HEK293 (cell line): ENCODE results near the gene MBLAC1.

Experiments used
- AEBP2 ChIP-seq: fragments of 450-650 bp; formaldehyde crosslinking; IDR thresholded peaks from 2 replicates; pipeline ENCODE4 v1.5.1; 2016; ENCODE audit warnings: missing biosample characterization, missing genetic modification characterization, borderline replicate concordance
- KLF8 ChIP-seq: fragments of 450-650 bp; formaldehyde crosslinking; IDR thresholded peaks from 2 replicates; pipeline ENCODE4 v1.5.1; 2016; ENCODE audit warnings: missing biosample characterization, missing genetic modification characterization
- MYNN ChIP-seq: fragments of 450-650 bp; formaldehyde crosslinking; IDR thresholded peaks from 2 replicates; pipeline ENCODE4 v1.5.1; 2016; ENCODE audit warnings: missing biosample characterization, missing genetic modification characterization, borderline replicate concordance
- PRDM1 ChIP-seq: fragments of 450-650 bp; formaldehyde crosslinking; IDR thresholded peaks from 2 replicates; pipeline ENCODE4; 2016; ENCODE audit warnings: missing biosample characterization, missing genetic modification characterization
- SP7 ChIP-seq: fragments of 450-650 bp; formaldehyde crosslinking; IDR thresholded peaks from 2 replicates; pipeline ENCODE4 v1.5.1; 2016; ENCODE audit warnings: missing biosample characterization, missing genetic modification characterization
- TRIM28 ChIP-seq: IDR thresholded peaks from 2 replicates; pipeline ENCODE4 v1.6.1; 2011; ENCODE audit warnings: low read length, control low read depth, borderline replicate concordance
- ZBTB17 ChIP-seq: fragments of 450-650 bp; formaldehyde crosslinking; IDR thresholded peaks from 2 replicates; pipeline ENCODE4 v1.5.1; 2016; ENCODE audit warnings: missing biosample characterization, missing genetic modification characterization
- ZBTB6 ChIP-seq: fragments of 450-650 bp; formaldehyde crosslinking; IDR thresholded peaks from 2 replicates; pipeline ENCODE4 v1.5.1; 2017; ENCODE audit warnings: missing biosample characterization, missing genetic modification characterization
- ZNF112 ChIP-seq: fragments of 450-650 bp; formaldehyde crosslinking; IDR thresholded peaks from 2 replicates; pipeline ENCODE4 v1.5.0; 2017; ENCODE audit warnings: missing biosample characterization, missing genetic modification characterization
- ZNF121 ChIP-seq: fragments of 450-650 bp; formaldehyde crosslinking; IDR thresholded peaks from 2 replicates; pipeline ENCODE4 v1.5.1; 2016; ENCODE audit warnings: missing biosample characterization, missing genetic modification characterization
- ZNF133 ChIP-seq: fragments of 450-650 bp; formaldehyde crosslinking; IDR thresholded peaks from 2 replicates; pipeline ENCODE4 v1.5.1; 2016; ENCODE audit warnings: missing biosample characterization, missing genetic modification characterization
- ZNF2 ChIP-seq: fragments of 450-650 bp; formaldehyde crosslinking; IDR thresholded peaks from 2 replicates; pipeline ENCODE4 v1.5.1; 2016; ENCODE audit warnings: missing biosample characterization, missing genetic modification characterization
- ZNF211 ChIP-seq: fragments of 450-650 bp; formaldehyde crosslinking; IDR thresholded peaks from 2 replicates; pipeline ENCODE4 v1.5.1; 2016; ENCODE audit warnings: low read depth, missing biosample characterization, missing genetic modification characterization
- ZNF248 ChIP-seq: fragments of 450-650 bp; formaldehyde crosslinking; IDR thresholded peaks from 2 replicates; pipeline ENCODE4 v1.5.1; 2017; ENCODE audit warnings: missing biosample characterization, missing genetic modification characterization
- ZNF266 ChIP-seq: fragments of 450-650 bp; formaldehyde crosslinking; IDR thresholded peaks from 2 replicates; pipeline ENCODE4 v1.5.1; 2016; ENCODE audit warnings: missing biosample characterization, missing genetic modification characterization, low read depth
- ZNF274 ChIP-seq, 2 experiments: fragments of 200-500 bp in 1 of 2; fragments of 450-650 bp in 1 of 2; sonication (Bioruptor generic) in 1 of 2; formaldehyde crosslinking in 1 of 2; IDR thresholded peaks; 2 replicates each; pipeline versions ENCODE4 v1.5.1 to v1.6.1; 2014 to 2016; ENCODE audit warnings: borderline replicate concordance in 1 of 2, inconsistent platforms in 1 of 2, low read length in 1 of 2, missing biosample characterization in 1 of 2, missing genetic modification characterization in 1 of 2
- ZNF394 ChIP-seq: fragments of 450-650 bp; formaldehyde crosslinking; IDR thresholded peaks from 2 replicates; pipeline ENCODE4 v1.5.1; 2016; ENCODE audit warnings: missing biosample characterization, missing genetic modification characterization, mild to moderate bottlenecking, moderate library complexity, borderline replicate concordance
- ZNF518A ChIP-seq: fragments of 450-650 bp; formaldehyde crosslinking; conservative IDR thresholded peaks from 2 replicates; pipeline ENCODE4 v1.5.1; 2016; ENCODE audit warnings: low read depth, missing biosample characterization, missing genetic modification characterization
- ZNF600 ChIP-seq: fragments of 450-650 bp; formaldehyde crosslinking; IDR thresholded peaks from 2 replicates; pipeline ENCODE4 v1.5.1; 2016; ENCODE audit warnings: missing biosample characterization, missing genetic modification characterization
- ZNF621 ChIP-seq: fragments of 450-650 bp; formaldehyde crosslinking; IDR thresholded peaks from 2 replicates; pipeline ENCODE4 v1.5.1; 2017; ENCODE audit warnings: missing biosample characterization, missing genetic modification characterization
- ZNF664 ChIP-seq: fragments of 450-650 bp; formaldehyde crosslinking; IDR thresholded peaks from 2 replicates; pipeline ENCODE4 v1.5.1; 2016; ENCODE audit warnings: missing biosample characterization, missing genetic modification characterization
- ZNF76 ChIP-seq: fragments of 450-650 bp; formaldehyde crosslinking; IDR thresholded peaks from 2 replicates; pipeline ENCODE4; 2016; ENCODE audit warnings: low read depth, missing biosample characterization, missing genetic modification characterization, borderline replicate concordance
- ZNF768 ChIP-seq: fragments of 450-650 bp; formaldehyde crosslinking; IDR thresholded peaks from 2 replicates; pipeline ENCODE4 v1.5.1; 2018; ENCODE audit warnings: missing biosample characterization, mild to moderate bottlenecking, missing genetic modification characterization
- ZNF776 ChIP-seq: fragments of 450-650 bp; formaldehyde crosslinking; IDR thresholded peaks from 2 replicates; pipeline ENCODE4 v1.5.0; 2017; ENCODE audit warnings: missing biosample characterization, missing genetic modification characterization, borderline replicate concordance
- TF ChIP-seq, protein P1 (sequence below): fragments of 450-650 bp; formaldehyde crosslinking; IDR thresholded peaks from 2 replicates; pipeline ENCODE4 v1.5.1; 2016; ENCODE audit warnings: missing biosample characterization, missing genetic modification characterization
- TF ChIP-seq, protein P2 (sequence below): fragments of 450-650 bp; formaldehyde crosslinking; IDR thresholded peaks from 2 replicates; pipeline ENCODE4 v1.5.1; 2016; ENCODE audit warnings: missing biosample characterization, missing genetic modification characterization
- TF ChIP-seq, protein P3 (sequence below): fragments of 450-650 bp; formaldehyde crosslinking; IDR thresholded peaks from 2 replicates; pipeline ENCODE4 v1.5.1; 2017; ENCODE audit warnings: missing biosample characterization, missing genetic modification characterization
- TF ChIP-seq, protein P4 (sequence below): fragments of 450-650 bp; formaldehyde crosslinking; IDR thresholded peaks from 2 replicates; pipeline ENCODE4 v1.5.1; 2016; ENCODE audit warnings: missing biosample characterization, missing genetic modification characterization

MBLAC1 gene

GRCh38 chr7:100100420-100101015 is 26.2 kb upstream of the MBLAC1 start (continued):
- TF ChIP-seq, protein P1, sequence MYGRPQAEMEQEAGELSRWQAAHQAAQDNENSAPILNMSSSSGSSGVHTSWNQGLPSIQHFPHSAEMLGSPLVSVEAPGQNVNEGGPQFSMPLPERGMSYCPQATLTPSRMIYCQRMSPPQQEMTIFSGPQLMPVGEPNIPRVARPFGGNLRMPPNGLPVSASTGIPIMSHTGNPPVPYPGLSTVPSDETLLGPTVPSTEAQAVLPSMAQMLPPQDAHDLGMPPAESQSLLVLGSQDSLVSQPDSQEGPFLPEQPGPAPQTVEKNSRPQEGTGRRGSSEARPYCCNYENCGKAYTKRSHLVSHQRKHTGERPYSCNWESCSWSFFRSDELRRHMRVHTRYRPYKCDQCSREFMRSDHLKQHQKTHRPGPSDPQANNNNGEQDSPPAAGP, result peak; percentile 89
- TF ChIP-seq ZBTB17 (tag by site-specific recombination) (peak; percentile 87), ZNF121 (no peak), ZNF133 (tag by site-specific recombination) (no peak), ZNF600 (tag by site-specific recombination) (peak; percentile 69), ZNF664 (tag by site-specific recombination) (no peak), ZNF776 (tag by site-specific recombination) (no peak; the same call in 1 of the 2 replicates), KLF8 (tag by site-specific recombination) (peak; percentile 93), ZNF266 (tag by site-specific recombination) (no peak), ZNF112 (tag by site-specific recombination) (no peak), ZNF394 (tag by site-specific recombination) (peak; percentile 36), ZNF211 (tag by site-specific recombination) (no peak), ZNF518A (tag by site-specific recombination) (peak; percentile 40), SP7 (tag by site-specific recombination) (peak; percentile 82), MYNN (tag by site-specific recombination) (no peak), AEBP2 (tag by site-specific recombination) (no peak), ZNF621 (no peak), ZNF768 (tag by site-specific recombination) (no peak), ZNF248 (no peak), ZNF274 (IDR thresholded peaks at IDR 0.05; ENCODE audit: low read length) (no peak), ZNF274 (tag by site-specific recombination; IDR thresholded peaks at IDR 0.05; ENCODE audit: borderline replicate concordance) (no peak), ZNF2 (tag by site-specific recombination) (peak; percentile 77), TRIM28 (no peak), ZBTB6 (tag by site-specific recombination) (peak; percentile 31; the same call in 1 of the 2 replicates), PRDM1 (tag by site-specific recombination) (no peak), ZNF76 (tag by site-specific recombination) (peak; percentile 83)
- TF ChIP-seq, protein P2, sequence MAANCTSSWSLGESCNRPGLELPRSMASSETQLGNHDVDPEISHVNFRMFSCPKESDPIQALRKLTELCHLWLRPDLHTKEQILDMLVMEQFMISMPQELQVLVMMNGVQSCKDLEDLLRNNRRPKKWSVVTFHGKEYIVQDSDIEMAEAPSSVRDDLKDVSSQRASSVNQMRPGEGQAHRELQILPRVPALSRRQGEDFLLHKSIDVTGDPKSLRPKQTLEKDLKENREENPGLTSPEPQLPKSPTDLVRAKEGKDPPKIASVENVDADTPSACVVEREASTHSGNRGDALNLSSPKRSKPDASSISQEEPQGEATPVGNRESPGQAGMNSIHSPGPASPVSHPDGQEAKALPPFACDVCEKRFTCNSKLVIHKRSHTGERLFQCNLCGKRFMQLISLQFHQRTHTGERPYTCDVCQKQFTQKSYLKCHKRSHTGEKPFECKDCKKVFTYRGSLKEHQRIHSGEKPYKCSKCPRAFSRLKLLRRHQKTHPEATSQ, result peak; percentile 91; the same call in 1 of the 2 replicates
- TF ChIP-seq, protein P3, sequence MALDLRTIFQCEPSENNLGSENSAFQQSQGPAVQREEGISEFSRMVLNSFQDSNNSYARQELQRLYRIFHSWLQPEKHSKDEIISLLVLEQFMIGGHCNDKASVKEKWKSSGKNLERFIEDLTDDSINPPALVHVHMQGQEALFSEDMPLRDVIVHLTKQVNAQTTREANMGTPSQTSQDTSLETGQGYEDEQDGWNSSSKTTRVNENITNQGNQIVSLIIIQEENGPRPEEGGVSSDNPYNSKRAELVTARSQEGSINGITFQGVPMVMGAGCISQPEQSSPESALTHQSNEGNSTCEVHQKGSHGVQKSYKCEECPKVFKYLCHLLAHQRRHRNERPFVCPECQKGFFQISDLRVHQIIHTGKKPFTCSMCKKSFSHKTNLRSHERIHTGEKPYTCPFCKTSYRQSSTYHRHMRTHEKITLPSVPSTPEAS (tag by site-specific recombination), result no peak
- TF ChIP-seq, protein P4, sequence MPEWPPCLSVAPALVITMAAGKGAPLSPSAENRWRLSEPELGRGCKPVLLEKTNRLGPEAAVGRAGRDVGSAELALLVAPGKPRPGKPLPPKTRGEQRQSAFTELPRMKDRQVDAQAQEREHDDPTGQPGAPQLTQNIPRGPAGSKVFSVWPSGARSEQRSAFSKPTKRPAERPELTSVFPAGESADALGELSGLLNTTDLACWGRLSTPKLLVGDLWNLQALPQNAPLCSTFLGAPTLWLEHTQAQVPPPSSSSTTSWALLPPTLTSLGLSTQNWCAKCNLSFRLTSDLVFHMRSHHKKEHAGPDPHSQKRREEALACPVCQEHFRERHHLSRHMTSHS, result no peak
